K562 (cell line): ENCODE results near the gene CSDE1. TPM values are rescaled to one million over a fixed set of nuclear protein-coding genes. Genes with fewer than 3 reads are reported as not detected.

Experiments used
- BACH1 ChIP-seq: fragments of 200-800 bp; sonication (Bioruptor generic); IDR thresholded peaks from 2 replicates; pipeline ENCODE4 v1.6.1; 2016; ENCODE audit warnings: missing genetic modification characterization, missing compliant biosample characterization
- BRCA1 ChIP-seq, 2 experiments: fragments of 450-650 bp in 1 of 2; sonication (generic) in 1 of 2; formaldehyde crosslinking in 1 of 2; IDR thresholded peaks; 2 replicates each; pipeline versions ENCODE4 v1.5.0 to v1.6.1; 2017 to 2020; ENCODE audit warnings: mild to moderate bottlenecking in 1 of 2, missing genetic modification reagents in 1 of 2
- ETS2 ChIP-seq: IDR thresholded peaks from 2 replicates; pipeline ENCODE4 v1.6.1; 2016; ENCODE audit warnings: borderline replicate concordance, missing genetic modification characterization, mild to moderate bottlenecking, moderate library complexity, missing compliant biosample characterization; ENCODE audit not compliant: poor library complexity, severe bottlenecking
- IFI16 ChIP-seq: fragments of 250-450 bp; sonication (Bioruptor Pico); IDR thresholded peaks from 2 replicates; pipeline ENCODE4 v2.1.2; 2022; ENCODE audit warnings: mild to moderate bottlenecking, inconsistent platforms
- PHF8 ChIP-seq: fragments of 200-600 bp; sonication (generic); IDR thresholded peaks from 2 replicates; pipeline ENCODE4 v1.6.1; 2012; ENCODE audit warnings: mixed run types, mild to moderate bottlenecking, inconsistent platforms, low read length, moderate library complexity, borderline replicate concordance
- RAD51 ChIP-seq: fragments of 450-650 bp; IDR thresholded peaks from 2 replicates; pipeline ENCODE4 v1.7.1; 2016; ENCODE audit warnings: low read depth, mild to moderate bottlenecking, borderline replicate concordance
- RB1 ChIP-seq: fragments of 450-650 bp; IDR thresholded peaks from 2 replicates; pipeline ENCODE4 v1.6.1; 2017; ENCODE audit warnings: low read depth, mild to moderate bottlenecking
- WHSC1 ChIP-seq: IDR thresholded peaks from one replicate; pipeline ENCODE4 v1.6.1; 2012; ENCODE audit warnings: low read length, control low read depth, inconsistent platforms
- polyA plus RNA-seq, 8 experiments: library from polyadenylated mRNA; depleted of rRNA in 4 of 8; stranded (reverse) in 5 of 8; unstranded in 3 of 8; fragments of >200 nt; fragmentation: Nextera tagmentation in 2 of 8; fragmentation: Illumina TruSeq in 1 of 8; extraction: Ambion mirVana in 2 of 8; extraction: Trizol in 1 of 8; gene quantifications; 2 replicates each; pipeline versions ENCODE4 v1.2.1 to v1.2.3, GENCODE V29; 2011 to 2014; ENCODE audit warnings: inconsistent platforms in 1 of 8, missing spikeins in 1 of 8
- total RNA-seq, 7 experiments: library from RNA; depleted of rRNA in 6 of 7; stranded (reverse); fragments of >200 nt in 6 of 7; fragmentation: Illumina TruSeq in 2 of 7; extraction: Trizol in 2 of 7; gene quantifications; 2 replicates each; pipeline versions ENCODE4 v1.2.1 to v1.2.3, GENCODE V29; 2011 to 2021; ENCODE audit warnings: low replicate concordance in 1 of 7
- TF ChIP-seq, protein P1 (sequence below), 2 experiments: fragments of 450-650 bp; formaldehyde crosslinking in 1 of 2; IDR thresholded peaks; 2 replicates each; pipeline versions ENCODE4 v1.4.0 to v1.6.1; 2014 to 2020; ENCODE audit warnings: mild to moderate bottlenecking in 2 of 2, borderline replicate concordance in 1 of 2, low read depth in 1 of 2
- TF ChIP-seq, protein P2 (sequence below): fragments of 250-450 bp; sonication (Bioruptor Pico); IDR thresholded peaks from 2 replicates; pipeline ENCODE4 v1.8.0; 2022; ENCODE audit warnings: moderate library complexity, mild to moderate bottlenecking, inconsistent platforms
- TF ChIP-seq, protein P3 (sequence below): fragments of 250-450 bp; sonication (Bioruptor Pico); IDR thresholded peaks from 2 replicates; pipeline ENCODE4 v1.5.0; 2020; ENCODE audit warnings: mild to moderate bottlenecking
- TF ChIP-seq, protein P4 (sequence below), 2 experiments: fragments of 450-650 bp in 1 of 2; sonication (generic) in 1 of 2; formaldehyde crosslinking in 1 of 2; IDR thresholded peaks in 1 of 2; conservative IDR thresholded peaks in 1 of 2; 2 replicates each; pipeline versions ENCODE4 v1.6.1 to v1.8.1; 2016 to 2023; ENCODE audit warnings: mild to moderate bottlenecking in 2 of 2, moderate library complexity in 2 of 2, inconsistent platforms in 1 of 2, missing genetic modification reagents in 1 of 2

CSDE1 gene
- total and polyA plus RNA-seq, 9 of the 15 experiments (the other 6 are each of a cell fraction or from before 2014, with no cell fraction given), result 174 to 538 (median 403) TPM

DNA sequence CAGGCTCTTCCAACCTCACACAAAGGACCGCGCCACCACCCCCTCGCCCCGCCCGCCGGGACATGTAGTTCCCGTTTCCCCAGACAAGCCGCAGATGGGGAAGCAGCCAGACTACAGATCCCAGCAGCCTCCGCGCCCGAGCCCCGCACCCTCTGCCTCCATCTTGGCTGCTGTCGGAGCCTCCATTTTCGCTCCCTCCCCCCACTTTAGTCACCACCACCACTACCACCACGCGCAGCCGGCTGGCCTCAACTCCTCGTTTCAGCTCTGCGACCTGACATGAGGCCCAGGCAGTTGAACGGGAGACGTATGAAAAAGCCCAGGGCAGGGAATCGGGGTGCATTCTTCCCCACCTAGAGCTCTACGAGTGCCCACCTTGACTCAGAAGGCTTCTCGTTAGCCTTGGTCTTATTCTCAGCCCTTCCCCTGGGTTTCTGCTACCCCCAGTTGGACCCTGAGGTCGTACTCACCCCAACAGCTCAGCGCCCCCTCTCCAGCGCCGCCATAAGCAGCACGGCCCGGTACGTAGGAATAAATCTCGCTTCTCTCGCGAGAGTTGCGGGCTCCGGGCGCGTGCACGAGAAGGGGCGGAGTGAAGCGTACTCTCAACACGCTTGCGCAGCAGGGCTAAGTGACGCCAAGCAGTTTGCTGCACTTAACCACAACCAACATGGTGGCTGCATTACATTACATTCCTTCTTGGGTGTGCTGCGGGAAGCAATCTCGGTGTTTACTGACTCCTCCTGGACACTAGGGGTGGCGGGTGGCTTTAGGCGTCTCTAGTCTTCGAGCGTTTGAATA lies at the start of gene CSDE1 (continued):
- TF ChIP-seq, protein P1, sequence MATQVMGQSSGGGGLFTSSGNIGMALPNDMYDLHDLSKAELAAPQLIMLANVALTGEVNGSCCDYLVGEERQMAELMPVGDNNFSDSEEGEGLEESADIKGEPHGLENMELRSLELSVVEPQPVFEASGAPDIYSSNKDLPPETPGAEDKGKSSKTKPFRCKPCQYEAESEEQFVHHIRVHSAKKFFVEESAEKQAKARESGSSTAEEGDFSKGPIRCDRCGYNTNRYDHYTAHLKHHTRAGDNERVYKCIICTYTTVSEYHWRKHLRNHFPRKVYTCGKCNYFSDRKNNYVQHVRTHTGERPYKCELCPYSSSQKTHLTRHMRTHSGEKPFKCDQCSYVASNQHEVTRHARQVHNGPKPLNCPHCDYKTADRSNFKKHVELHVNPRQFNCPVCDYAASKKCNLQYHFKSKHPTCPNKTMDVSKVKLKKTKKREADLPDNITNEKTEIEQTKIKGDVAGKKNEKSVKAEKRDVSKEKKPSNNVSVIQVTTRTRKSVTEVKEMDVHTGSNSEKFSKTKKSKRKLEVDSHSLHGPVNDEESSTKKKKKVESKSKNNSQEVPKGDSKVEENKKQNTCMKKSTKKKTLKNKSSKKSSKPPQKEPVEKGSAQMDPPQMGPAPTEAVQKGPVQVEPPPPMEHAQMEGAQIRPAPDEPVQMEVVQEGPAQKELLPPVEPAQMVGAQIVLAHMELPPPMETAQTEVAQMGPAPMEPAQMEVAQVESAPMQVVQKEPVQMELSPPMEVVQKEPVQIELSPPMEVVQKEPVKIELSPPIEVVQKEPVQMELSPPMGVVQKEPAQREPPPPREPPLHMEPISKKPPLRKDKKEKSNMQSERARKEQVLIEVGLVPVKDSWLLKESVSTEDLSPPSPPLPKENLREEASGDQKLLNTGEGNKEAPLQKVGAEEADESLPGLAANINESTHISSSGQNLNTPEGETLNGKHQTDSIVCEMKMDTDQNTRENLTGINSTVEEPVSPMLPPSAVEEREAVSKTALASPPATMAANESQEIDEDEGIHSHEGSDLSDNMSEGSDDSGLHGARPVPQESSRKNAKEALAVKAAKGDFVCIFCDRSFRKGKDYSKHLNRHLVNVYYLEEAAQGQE (IDR thresholded peaks at IDR 0.05; ENCODE audit: borderline replicate concordance), result no peak
- TF ChIP-seq, protein P1 (CRISPR knock-in tag; IDR thresholded peaks at IDR 0.05; ENCODE audit: low read depth), result peak; percentile 85; the same call in 1 of the 2 replicates
- TF ChIP-seq WHSC1 (no peak), BRCA1 (IDR thresholded peaks at IDR 0.05) (no peak), BRCA1 (CRISPR knock-in tag; IDR thresholded peaks at IDR 0.05) (no peak), PHF8 (peak; percentile 100), RB1 (peak; percentile 33; the same call in 1 of the 2 replicates), ETS2 (no peak), IFI16 (CRISPR knock-in tag) (0 out of 2 replicates have a peak, but pooled peaks have one; percentile 32), RAD51 (no peak; the same call in 1 of the 2 replicates), BACH1 (tag) (peak; percentile 48; the same call in 1 of the 2 replicates)
- TF ChIP-seq, protein P2, sequence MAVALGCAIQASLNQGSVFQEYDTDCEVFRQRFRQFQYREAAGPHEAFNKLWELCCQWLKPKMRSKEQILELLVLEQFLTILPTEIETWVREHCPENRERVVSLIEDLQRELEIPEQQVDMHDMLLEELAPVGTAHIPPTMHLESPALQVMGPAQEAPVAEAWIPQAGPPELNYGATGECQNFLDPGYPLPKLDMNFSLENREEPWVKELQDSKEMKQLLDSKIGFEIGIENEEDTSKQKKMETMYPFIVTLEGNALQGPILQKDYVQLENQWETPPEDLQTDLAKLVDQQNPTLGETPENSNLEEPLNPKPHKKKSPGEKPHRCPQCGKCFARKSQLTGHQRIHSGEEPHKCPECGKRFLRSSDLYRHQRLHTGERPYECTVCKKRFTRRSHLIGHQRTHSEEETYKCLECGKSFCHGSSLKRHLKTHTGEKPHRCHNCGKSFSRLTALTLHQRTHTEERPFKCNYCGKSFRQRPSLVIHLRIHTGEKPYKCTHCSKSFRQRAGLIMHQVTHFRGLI (CRISPR knock-in tag), result peak; percentile 38; the same call in 1 of the 2 replicates
- TF ChIP-seq, protein P3, sequence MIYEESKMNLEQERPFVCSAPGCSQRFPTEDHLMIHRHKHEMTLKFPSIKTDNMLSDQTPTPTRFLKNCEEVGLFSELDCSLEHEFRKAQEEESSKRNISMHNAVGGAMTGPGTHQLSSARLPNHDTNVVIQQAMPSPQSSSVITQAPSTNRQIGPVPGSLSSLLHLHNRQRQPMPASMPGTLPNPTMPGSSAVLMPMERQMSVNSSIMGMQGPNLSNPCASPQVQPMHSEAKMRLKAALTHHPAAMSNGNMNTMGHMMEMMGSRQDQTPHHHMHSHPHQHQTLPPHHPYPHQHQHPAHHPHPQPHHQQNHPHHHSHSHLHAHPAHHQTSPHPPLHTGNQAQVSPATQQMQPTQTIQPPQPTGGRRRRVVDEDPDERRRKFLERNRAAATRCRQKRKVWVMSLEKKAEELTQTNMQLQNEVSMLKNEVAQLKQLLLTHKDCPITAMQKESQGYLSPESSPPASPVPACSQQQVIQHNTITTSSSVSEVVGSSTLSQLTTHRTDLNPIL, result 0 out of 2 replicates have a peak, but pooled peaks have one; percentile 21
- TF ChIP-seq, protein P4, sequence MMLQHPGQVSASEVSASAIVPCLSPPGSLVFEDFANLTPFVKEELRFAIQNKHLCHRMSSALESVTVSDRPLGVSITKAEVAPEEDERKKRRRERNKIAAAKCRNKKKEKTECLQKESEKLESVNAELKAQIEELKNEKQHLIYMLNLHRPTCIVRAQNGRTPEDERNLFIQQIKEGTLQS (IDR thresholded peaks at IDR 0.05), result no peak
- TF ChIP-seq, protein P4 (CRISPR knock-in tag; conservative IDR thresholded peaks at IDR 0.05), result peak; percentile 85; the same call in 1 of the 2 replicates
